ENCODE measurements around the gene SELENOI. TPM values are rescaled to one million over a fixed set of nuclear protein-coding genes. Genes with fewer than 3 reads are reported as not detected.

Gene SELENOI
- total RNA-seq, 1 donor from 2014 or later = 12.5 TPM

- no peak for DNase-seq (ENCODE audit: extremely low read depth, low read depth, low spot score)
Observed at GRCh38 chr2:26444236-26444635, 98.3 kb downstream of the SELENOI start.

Other genes with a start within 250 kb of the SELENOI start
- gene GAREM2, start 173.1 kb upstream of the SELENOI start, total RNA-seq = 3.4 and 4.6 TPM in 2 replicates
- 144 and 152 TPM in 2 replicates for gene HADHA, start 101.5 kb upstream of the SELENOI start, total RNA-seq
- gene HADHB, start 101.2 kb upstream of the SELENOI start, total RNA-seq = 110 and 123 TPM in 2 replicates
- gene ADGRF3, start 646 bp downstream of the SELENOI start, total RNA-seq = 0.06 and 0.58 TPM in 2 replicates
- gene DRC1, start 55.8 kb downstream of the SELENOI start, total RNA-seq = not detected in 2 replicates
- 0.18 TPM in 1 of 2 replicates, not detected in the other for gene OTOF, start 132.0 kb downstream of the SELENOI start, total RNA-seq

Data from glomerular endothelial cell (primary cell).